22Rv1 (cell line): ENCODE data around the gene IQCM.

Experiments
- CTCF ChIP-seq: fragments of 450-650 bp; IDR thresholded peaks from 2 replicates; pipeline ENCODE4 v1.5.1; 2017; ENCODE audit warnings: mild to moderate bottlenecking
- ZFX ChIP-seq: fragments of 450-650 bp; IDR thresholded peaks from 2 replicates; pipeline ENCODE4 v1.6.1; 2017; ENCODE audit warnings: antibody characterized with exemption, borderline replicate concordance

GRCh38 chr4:149322203-149322602 lies 493.4 kb downstream of the IQCM start:
- TF ChIP-seq CTCF (no peak), ZFX (no peak)
